Naive B cell (primary cell): Measurements from ENCODE around the gene CKMT1A. TPM values are rescaled to one million over a fixed set of nuclear protein-coding genes. Genes with fewer than 3 reads are reported as not detected.
"Not testable (repeated sequence)": the region's sequence is repeated elsewhere in the genome, so short reads cannot be mapped to it uniquely, and the experiment has no call there.

Source experiments
- ATAC-seq, 2 donors: fragments of 150-1000 bp; cut with Tn5 transposase; 2 replicates each; pipeline ENCODE4 v1.10.0; 2021; ENCODE audit warnings: low read depth in 2 of 2, mild to moderate bottlenecking in 2 of 2, moderate library complexity in 2 of 2
- DNase-seq: peaks from one replicate; pipeline ENCODE4 v3.0.0; 2022
- H3K27ac Mint-ChIP-seq, 6 donors: one replicate each; pipeline ENCODE4 v1.8.0; 2020 to 2022; ENCODE audit warnings: mild to moderate bottlenecking in 6 of 6, mixed read lengths in 6 of 6, moderate library complexity in 5 of 6, inconsistent platforms in 2 of 6
- H3K27me3 Mint-ChIP-seq, 3 donors: one replicate each; pipeline ENCODE4 v1.8.0; 2021 to 2022; ENCODE audit warnings: mixed read lengths in 3 of 3, mild to moderate bottlenecking in 1 of 3
- H3K36me3 Mint-ChIP-seq, 2 donors: one replicate each; pipeline ENCODE4 v1.8.0; 2020 to 2022; ENCODE audit warnings: mixed read lengths in 2 of 2, inconsistent platforms in 1 of 2, mild to moderate bottlenecking in 1 of 2
- H3K4me1 Mint-ChIP-seq, 3 donors: one replicate each; pipeline ENCODE4 v1.8.0; 2020 to 2022; ENCODE audit warnings: mixed read lengths in 3 of 3, inconsistent platforms in 1 of 3, mild to moderate bottlenecking in 1 of 3, moderate library complexity in 1 of 3
- H3K4me3 Mint-ChIP-seq, 8 donors: one replicate each; pipeline ENCODE4 v1.8.0; 2020 to 2022; ENCODE audit warnings: mild to moderate bottlenecking in 8 of 8, mixed read lengths in 8 of 8, moderate library complexity in 8 of 8, inconsistent platforms in 2 of 8
- H3K9me3 Mint-ChIP-seq, 7 donors: one replicate each; pipeline ENCODE4 v1.8.0; 2020 to 2022; ENCODE audit warnings: mixed read lengths in 7 of 7, mild to moderate bottlenecking in 5 of 7, inconsistent platforms in 2 of 7, moderate library complexity in 1 of 7
- polyA plus RNA-seq, 6 donors: library from polyadenylated mRNA; unstranded; fragments of 300-500 nt; fragmentation: Illumina TruSeq; gene quantifications; one replicate each; pipeline ENCODE4 v1.2.3, GENCODE V29; 2021; ENCODE audit warnings: low read depth in 6 of 6

Gene CKMT1A
- polyA plus RNA-seq = not detected

DNA sequence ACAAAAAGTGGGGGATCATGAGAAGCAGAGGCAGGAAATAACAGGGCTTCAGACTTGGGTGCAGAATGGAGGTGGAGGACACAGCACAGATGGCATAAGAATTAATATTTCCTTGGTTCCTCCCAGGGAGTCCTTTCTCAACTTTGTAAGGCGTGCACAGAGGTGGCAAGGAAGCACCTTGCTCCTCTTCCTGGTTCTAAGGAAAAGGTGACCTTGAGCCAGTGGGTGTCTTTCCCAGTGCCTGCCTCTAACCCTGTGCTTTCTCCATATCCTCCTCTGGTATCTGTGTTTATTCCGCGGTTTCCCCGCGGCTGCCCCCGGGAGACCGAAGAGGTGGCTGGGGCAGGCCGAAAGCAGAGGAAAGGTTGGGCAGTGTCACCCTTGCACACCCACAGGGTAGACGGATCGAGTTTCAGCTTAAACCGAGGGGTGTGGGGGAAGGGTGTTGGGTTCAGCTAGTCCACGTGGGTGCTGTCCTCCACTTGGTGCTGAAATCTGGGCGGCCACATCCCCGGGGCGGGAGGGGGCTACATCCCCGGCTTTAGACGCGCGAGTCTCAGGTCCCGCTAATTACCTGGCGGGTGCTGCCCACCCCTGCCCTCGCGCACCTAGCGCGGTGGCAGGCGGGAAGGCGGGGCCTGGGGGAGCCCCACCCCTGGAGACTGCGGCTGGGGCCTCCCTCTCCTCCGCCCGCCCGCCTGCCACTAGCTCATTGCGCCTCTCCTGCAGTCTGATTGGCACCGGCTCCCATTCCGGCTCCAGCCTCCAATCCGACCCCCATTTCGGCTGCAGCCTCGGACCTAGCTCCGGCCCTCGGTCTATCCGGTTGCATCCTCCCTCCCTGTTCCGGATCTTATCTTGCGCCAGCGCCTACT, at the start of gene CKMT1A:
CKMT1A (plus strand) TSS at position 712 of the 875 bp plus-strand sequence. CDS start 192 bp downstream, outside the sequence.
- not testable (repeated sequence) for H3K36me3 Mint-ChIP-seq, H3K4me1 Mint-ChIP-seq, H3K4me3 Mint-ChIP-seq, H3K9me3 Mint-ChIP-seq, DNase-seq, H3K27ac Mint-ChIP-seq
- H3K27me3 Mint-ChIP-seq = peaks cover 14 to 19% (median 16%) of the 10 kb centered on the region in 3 donors
- ATAC-seq = peak in 1 of 2 donors; percentile 1

DNA sequence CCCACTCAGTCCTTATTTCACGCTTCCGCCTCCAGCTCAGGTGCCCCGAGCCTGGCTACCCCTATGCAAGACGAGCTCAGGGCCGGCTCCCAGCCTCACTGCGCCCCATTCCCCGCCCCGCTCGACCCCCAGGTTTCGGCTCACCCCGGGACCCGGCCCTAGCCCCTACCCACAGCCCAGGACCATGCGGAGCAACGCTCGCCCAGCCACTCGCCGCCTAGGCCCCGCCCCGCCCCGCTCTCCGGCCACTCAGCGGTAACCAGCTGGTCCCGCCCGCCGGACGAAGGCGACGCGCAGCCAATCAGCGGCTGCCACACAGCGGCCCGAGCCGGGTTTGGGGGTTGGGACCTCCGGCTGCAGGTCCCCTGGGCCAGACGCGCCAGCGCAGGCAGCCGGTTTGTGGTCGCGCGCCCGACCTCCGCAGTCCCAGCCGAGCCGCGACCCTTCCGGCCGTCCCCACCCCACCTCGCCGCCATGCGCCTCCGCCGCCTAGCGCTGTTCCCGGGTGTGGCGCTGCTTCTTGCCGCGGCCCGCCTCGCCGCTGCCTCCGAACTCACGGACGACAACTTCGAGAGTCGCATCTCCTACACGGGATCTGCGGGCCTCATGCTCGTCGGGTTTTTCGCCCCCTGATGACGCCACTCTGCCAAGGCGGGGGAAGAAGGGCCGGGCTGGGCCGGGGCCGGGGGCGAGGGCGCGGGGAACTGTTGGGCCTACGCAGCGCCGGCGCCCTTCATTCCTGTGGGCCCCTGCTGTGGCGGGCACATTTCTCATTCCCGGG, 44.8 kb upstream of the CKMT1A start, which contains the start of gene CATSPER2:
CATSPER2 (minus strand) TSS at position 196 of the 781 bp plus-strand sequence. CDS start 783 bp downstream, outside the sequence.
- H3K9me3 Mint-ChIP-seq = no peaks in the 10 kb centered on the region
- peak in 1 of 2 donors; percentile 35 for ATAC-seq
- H3K36me3 Mint-ChIP-seq = peaks cover 0 to 15% of the 10 kb centered on the region in 2 donors
- H3K27ac Mint-ChIP-seq = no peak within 1 kb of the TSS
- no peaks in the 10 kb centered on the region for H3K27me3 Mint-ChIP-seq
- H3K4me3 Mint-ChIP-seq = peak within 1 kb of the TSS in 1 of 8 donors; percentile 15
- DNase-seq = no peak
- H3K4me1 Mint-ChIP-seq = peaks cover 0 to 10% (median 8%) of the 10 kb centered on the region in 3 donors

DNA sequence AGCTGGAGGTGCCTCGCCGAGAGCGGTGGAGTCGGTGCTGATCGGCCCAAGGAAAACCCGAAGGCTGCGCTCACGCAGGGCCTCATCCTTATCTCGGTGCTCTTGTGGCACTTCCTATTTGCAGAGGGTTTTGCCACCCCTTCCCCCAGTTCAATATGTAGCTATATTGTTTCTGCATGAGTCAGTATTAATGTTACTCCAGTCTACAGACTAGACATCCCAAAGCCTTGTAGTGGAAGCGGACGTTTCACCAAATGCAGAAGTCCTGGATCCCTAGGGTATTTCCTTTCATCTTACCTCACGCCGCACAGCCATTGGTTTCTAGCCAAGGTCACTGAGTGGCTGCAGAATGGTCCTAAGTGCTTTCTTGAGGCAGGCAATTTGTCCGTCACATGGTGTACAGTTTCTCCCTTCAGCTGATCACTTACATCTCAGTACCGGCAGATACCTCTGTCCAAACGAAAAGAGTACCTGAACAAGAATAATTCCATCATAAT, 44.2 kb upstream of the CKMT1A start:
- peak; percentile 54 to 58 for ATAC-seq
- H3K27me3 Mint-ChIP-seq, DNase-seq, H3K27ac Mint-ChIP-seq, H3K9me3 Mint-ChIP-seq: not testable (repeated sequence)
- Mint-ChIP-seq H3K4me1 (peaks cover 0 to 10% (median 8%) of the 10 kb centered on the region in 3 donors), H3K4me3 (peak overlapping the region in 1 of 8 donors; percentile 60), H3K36me3 (peaks cover 0 to 15% of the 10 kb centered on the region in 2 donors)

DNA sequence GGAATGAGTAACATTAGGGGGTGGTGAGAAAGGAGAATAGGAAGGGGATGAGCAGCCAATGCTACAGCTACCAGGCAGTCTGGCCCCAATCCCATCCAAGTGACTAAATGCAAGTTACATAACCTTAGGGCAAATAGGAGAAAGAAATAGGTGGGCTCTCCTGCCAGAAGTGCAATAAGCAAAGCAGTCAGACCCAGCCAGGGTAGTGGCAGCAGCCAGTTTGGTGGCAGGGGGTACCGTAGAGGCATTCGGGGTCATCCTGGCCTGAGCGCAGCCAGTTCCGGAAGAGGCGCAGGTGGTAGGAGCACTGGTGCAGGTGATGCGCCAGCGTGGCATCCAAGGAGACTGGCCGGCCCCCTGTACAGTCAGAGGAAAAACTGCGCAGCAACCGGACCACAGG, 33.9 kb upstream of the CKMT1A start:
- H3K4me3 Mint-ChIP-seq, DNase-seq, H3K36me3 Mint-ChIP-seq, H3K9me3 Mint-ChIP-seq, ATAC-seq, H3K27ac Mint-ChIP-seq, H3K27me3 Mint-ChIP-seq, H3K4me1 Mint-ChIP-seq: not testable (repeated sequence)

DNA sequence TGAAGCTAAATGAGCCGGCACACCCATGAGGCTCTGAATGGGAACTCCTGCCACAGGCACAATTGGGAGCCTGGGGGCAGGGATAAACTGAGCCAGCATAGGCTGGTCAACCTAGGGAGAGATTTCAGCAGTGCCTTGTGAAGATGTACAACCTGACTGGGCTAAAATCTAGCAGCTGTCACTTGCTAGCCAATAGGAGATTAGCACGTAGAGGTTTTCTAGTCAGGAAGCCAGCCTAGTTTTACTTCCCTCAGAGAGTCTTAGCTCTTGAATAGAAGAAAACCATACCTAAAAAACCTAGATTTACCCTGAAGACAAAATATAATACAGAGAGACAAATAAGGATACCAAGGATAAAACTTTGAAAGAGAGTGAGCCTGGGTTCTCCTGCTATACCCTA, 31.4 kb upstream of the CKMT1A start:
- H3K36me3 Mint-ChIP-seq, H3K27me3 Mint-ChIP-seq, H3K4me1 Mint-ChIP-seq, DNase-seq, H3K4me3 Mint-ChIP-seq, H3K27ac Mint-ChIP-seq, H3K9me3 Mint-ChIP-seq: not testable (repeated sequence)
- ATAC-seq = peak; percentile 32 to 52

DNA sequence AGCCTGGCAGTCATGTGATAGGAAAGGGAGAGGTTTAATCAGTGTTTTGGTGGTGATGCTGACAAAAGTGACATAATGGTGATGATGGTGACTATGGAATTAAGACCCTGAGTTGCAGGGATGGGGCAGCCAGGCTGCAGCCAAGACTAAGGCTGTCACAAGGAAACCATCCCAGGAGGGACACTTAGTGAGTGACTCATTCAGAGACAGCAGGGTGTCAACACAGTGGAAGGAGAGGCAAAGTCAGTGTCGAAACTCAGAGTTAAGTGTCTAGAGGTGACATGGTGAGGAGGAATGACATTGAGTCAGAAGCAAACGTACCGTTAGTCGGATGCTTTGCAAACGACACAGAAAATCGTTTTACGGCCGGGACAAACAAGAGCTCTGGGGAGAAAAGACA, 30.3 kb upstream of the CKMT1A start:
- H3K27ac Mint-ChIP-seq, H3K27me3 Mint-ChIP-seq, H3K9me3 Mint-ChIP-seq, H3K36me3 Mint-ChIP-seq, H3K4me1 Mint-ChIP-seq, DNase-seq, ATAC-seq, H3K4me3 Mint-ChIP-seq: not testable (repeated sequence)

DNA sequence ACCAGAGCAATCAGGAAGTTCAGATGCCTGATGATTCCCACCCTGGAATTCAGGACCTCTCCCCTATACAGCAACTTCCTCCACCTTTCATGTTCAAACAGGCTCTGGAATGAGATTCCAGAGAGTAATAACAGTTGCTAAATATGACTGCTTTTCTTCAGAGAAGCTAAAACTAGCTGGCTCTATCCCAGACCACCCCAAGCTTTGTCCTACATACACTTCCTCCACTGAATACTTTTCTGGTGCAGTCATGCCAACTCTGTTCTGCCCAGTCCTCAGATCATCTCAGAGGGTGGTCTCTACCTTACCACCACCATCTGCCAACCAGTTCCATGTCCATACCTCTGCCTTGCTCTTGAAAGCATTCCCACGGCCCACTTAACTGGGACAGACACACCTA, 27.5 kb upstream of the CKMT1A start:
- not testable (repeated sequence) for H3K4me3 Mint-ChIP-seq, ATAC-seq, H3K27ac Mint-ChIP-seq, H3K27me3 Mint-ChIP-seq, H3K36me3 Mint-ChIP-seq, H3K4me1 Mint-ChIP-seq, H3K9me3 Mint-ChIP-seq, DNase-seq

DNA sequence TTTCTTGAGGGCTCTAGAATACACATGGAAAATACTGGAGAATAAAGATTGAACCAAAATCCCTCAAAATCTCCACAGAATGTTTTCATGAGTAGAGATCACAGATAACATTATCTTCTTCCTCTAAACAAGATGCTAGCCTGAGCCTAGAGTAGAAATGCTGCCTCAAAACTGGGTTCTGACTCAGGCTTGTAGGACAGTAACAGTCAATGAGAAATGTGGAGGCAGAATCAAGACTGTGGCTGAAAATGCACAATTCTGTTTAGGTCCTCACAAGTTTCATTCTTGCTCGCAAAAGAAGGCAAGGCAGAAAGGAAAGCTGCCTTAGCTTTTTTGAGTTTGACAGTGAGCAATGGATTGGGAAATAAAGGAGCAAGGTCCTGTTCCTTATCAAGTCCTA, 19.5 kb upstream of the CKMT1A start:
- ATAC-seq, DNase-seq, H3K4me1 Mint-ChIP-seq, H3K4me3 Mint-ChIP-seq, H3K27ac Mint-ChIP-seq, H3K27me3 Mint-ChIP-seq, H3K36me3 Mint-ChIP-seq, H3K9me3 Mint-ChIP-seq: not testable (repeated sequence)

DNA sequence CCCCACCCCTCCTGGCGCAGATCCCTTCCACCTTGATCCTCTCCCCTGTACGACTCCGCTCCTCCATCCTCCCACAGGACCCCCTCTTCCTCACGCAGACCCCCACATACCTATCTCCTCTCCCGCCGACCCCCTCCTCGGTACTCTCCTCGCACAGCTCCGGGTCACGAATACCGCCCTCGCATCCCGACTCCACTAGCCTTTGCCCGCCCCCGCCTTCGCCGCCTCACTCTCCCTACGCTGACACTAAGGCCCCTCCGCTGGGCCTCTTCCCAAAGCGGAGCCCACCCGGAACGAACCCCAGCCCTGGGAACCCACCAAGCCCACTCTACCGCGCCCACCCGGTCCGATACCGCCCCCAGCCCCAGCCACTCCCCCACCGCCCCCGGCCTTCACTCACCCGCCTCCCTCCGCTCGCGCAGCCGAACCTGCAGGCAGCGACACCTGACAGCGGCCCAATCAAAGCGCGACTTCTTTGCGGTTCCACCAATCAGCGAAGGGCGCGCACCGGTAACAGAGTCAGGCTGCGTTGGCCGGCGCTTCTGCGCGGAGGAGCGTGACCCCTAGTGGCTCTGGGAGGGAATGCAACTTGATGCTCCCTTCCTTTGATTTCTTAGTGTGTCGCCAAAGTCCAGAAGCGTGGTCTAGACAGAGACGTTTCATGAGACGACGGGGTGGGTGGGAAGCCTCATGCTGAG, 3.9 kb upstream of the CKMT1A start:
- not testable (repeated sequence) for H3K27me3 Mint-ChIP-seq, H3K27ac Mint-ChIP-seq, H3K4me1 Mint-ChIP-seq, H3K36me3 Mint-ChIP-seq, DNase-seq, H3K9me3 Mint-ChIP-seq, H3K4me3 Mint-ChIP-seq
- ATAC-seq = peak; percentile 96

DNA sequence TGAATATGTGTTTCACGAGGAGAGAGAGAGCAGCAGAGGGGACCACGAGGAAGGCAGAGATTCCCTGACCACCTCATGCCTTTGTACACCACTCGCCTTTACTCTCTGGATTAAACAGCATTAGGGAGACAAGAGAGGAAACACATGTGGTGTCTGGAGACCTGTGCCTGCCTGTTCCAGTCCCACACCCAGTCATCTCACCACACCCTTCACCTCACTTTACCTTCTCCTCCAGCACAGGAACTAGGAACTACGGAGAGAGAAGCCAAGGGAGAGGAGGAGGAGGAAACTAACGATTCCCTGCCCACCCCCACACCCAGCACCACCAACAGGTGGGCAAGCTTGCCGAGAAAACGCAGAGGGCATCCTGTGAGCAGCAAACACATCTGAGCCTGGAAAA, 980 bp upstream of the CKMT1A start:
- H3K4me3 Mint-ChIP-seq, ATAC-seq, H3K4me1 Mint-ChIP-seq, H3K36me3 Mint-ChIP-seq, H3K27ac Mint-ChIP-seq, DNase-seq, H3K9me3 Mint-ChIP-seq: not testable (repeated sequence)
- H3K27me3 Mint-ChIP-seq = peaks cover 12 to 14% (median 13%) of the 10 kb centered on the region in 3 donors

DNA sequence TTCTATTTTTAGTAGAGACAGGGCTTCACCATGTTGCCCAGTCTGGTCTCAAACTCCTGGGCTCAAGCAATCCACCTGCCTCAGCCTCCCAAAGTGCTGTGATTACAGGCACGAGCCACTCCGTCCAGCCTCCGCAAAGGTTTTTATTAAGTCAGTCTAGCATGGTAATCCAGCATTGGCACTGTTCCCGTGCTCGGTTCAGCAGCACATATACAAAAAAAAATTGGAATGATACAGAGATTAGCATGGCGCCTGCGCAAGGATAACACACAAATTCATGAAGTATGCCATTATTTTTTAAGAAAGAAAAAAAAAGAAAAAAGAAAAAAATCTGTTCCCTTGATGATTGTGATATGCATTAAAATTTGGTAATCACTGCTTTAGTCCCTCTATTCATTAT, 8.5 kb downstream of the CKMT1A start:
- no peaks in the 10 kb centered on the region for H3K4me1 Mint-ChIP-seq
- no peaks in the 10 kb centered on the region for H3K9me3 Mint-ChIP-seq
- no peak for ATAC-seq
- H3K27me3 Mint-ChIP-seq = peaks cover 28 to 46% (median 37%) of the 10 kb centered on the region in 3 donors
- DNase-seq = no peak
- no peak overlapping the region for H3K4me3 Mint-ChIP-seq
- H3K27ac Mint-ChIP-seq = no peak overlapping the region
- H3K36me3 Mint-ChIP-seq = no peaks in the 10 kb centered on the region

DNA sequence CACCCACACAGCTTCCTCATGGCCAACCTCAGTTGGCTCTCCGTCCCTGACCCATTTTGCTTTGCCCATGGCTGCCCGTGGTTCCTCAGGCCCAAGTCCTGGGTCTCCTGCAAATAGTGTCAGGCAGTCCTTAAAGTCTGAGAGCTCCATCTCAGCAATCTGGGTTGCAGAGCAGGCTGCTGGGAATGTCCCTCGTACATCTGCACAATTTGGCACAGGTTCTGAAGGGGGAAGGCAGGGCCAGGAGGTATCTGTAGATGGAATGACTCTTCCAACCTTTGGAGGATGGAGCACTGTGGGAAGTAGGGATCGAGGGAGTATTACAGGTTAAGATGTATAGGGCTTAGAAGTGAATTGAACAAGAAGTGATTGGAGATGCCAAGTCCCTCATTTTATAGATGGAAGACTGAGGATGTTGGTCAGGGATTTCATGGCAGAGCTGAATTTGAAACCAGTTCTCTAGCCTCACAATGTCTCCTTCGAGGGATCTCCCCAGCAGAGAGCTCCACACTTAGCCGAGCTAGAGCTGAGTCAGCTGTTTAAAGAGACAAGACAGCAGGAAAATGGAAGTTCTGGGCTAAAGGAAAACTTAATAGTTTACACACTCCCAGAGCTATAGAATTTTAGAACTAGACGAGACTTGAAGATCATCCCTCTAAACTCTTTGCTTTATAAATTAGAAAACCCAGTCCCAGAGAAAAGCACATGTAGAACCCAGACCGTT, 9.2 kb downstream of the CKMT1A start:
- Mint-ChIP-seq H3K9me3 (no peaks in the 10 kb centered on the region), H3K27ac (peak overlapping the region in 1 of 6 donors; percentile 90), H3K4me1 (no peaks in the 10 kb centered on the region), H3K4me3 (peak overlapping the region in 1 of 8 donors; percentile 76), H3K36me3 (no peaks in the 10 kb centered on the region), H3K27me3 (peaks cover 22 to 39% (median 30%) of the 10 kb centered on the region in 3 donors)
- no peak for DNase-seq
- ATAC-seq = no peak
